NB4 (cell line): ENCODE measurements around the gene VIL1.

ENCODE experiments used
- CTCF ChIP-seq: IDR thresholded peaks from one replicate; pipeline ENCODE4 v1.5.1; 2012; ENCODE audit warnings: low read depth, low read length
- MAX ChIP-seq: IDR thresholded peaks from 2 replicates; pipeline ENCODE4 v1.6.1; 2011; ENCODE audit warnings: low read depth, low read length
- POLR2A ChIP-seq: IDR thresholded peaks from 2 replicates; pipeline ENCODE4 v1.6.1; 2011; ENCODE audit warnings: mild to moderate bottlenecking; ENCODE audit not compliant: insufficient read length; ENCODE audit errors: extremely low read depth

GRCh38 chr2:218427741-218428140 is 8.8 kb downstream of the VIL1 start:
- TF ChIP-seq CTCF: no peak
- TF ChIP-seq POLR2A: no peak
- TF ChIP-seq MAX: no peak
